Loucy (cell line): ENCODE measurements around the gene RAD51B.

Experiments
- CTCF ChIP-seq: fragments of 200-600 bp; sonication (generic); conservative IDR thresholded peaks from 2 replicates; pipeline ENCODE4 v1.5.1; 2014; ENCODE audit warnings: mild to moderate bottlenecking, antibody characterized with exemption, low read length
- EZH2phosphoT487 ChIP-seq: fragments of 200-600 bp; IDR thresholded peaks from 2 replicates; pipeline ENCODE4 v1.6.1; 2018; ENCODE audit warnings: antibody characterized with exemption, mild to moderate bottlenecking, moderate library complexity, borderline replicate concordance

DNA sequence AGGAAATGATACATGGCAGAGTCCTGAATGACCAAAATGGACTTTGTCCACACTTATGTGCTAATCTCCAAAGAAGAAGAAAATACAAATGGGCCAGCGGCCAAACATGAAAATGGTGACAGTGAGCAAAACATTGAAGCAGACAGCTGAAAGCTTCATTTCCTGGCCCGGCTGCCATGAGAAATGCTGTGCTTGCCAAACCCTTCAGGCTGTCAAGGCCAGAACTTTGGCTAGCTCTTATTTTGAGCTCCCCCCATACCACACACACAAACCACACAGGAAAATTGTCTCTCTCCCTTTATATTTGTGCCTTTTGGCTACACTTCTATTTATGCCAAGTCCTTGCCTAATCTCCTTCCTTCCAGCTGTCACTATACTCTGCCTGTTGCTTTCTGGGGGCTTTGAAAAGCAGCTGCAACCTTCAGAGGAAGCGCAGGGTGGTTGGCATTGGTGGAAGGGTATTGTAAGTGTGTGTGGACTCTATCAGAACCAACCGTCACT is 323.8 kb downstream of the RAD51B start:
- no peak for TF ChIP-seq CTCF
- no peak for TF ChIP-seq EZH2phosphoT487
